Motor neuron (in vitro differentiated cells): ENCODE results near the gene SLC6A1. TPM values are rescaled to one million over a fixed set of nuclear protein-coding genes. Genes with fewer than 3 reads are reported as not detected.

Experiments used
- ATAC-seq, 8 experiments: fragments of 200-7000 bp; cut with Tn5 transposase; replicated peaks in 6 of 8; 2 replicates each; pipeline ENCODE4 v1.8.0; 2021; ENCODE audit warnings: mild to moderate bottlenecking in 8 of 8, moderate library complexity in 8 of 8
- H3K27ac ChIP-seq, 2 donors: fragments of 250-450 bp; sonication (Bioruptor Pico); 2 replicates each; pipeline ENCODE4 v1.9.0; 2021; ENCODE audit warnings: antibody characterized with exemption in 2 of 2, mild to moderate bottlenecking in 2 of 2, moderate library complexity in 1 of 2
- H3K4me1 ChIP-seq, 2 donors: fragments of 250-450 bp; sonication (Bioruptor Pico); replicated peaks in 1 of 2; 2 replicates each; pipeline ENCODE4 v1.6.1; 2021; ENCODE audit warnings: antibody characterized with exemption in 2 of 2, mild to moderate bottlenecking in 2 of 2, moderate library complexity in 1 of 2
- H3K4me3 ChIP-seq, 5 donors: fragments of 250-450 bp; sonication (Bioruptor Pico); 2 replicates each; pipeline ENCODE4 v1.9.0; 2021; ENCODE audit warnings: antibody characterized with exemption in 5 of 5, mild to moderate bottlenecking in 5 of 5, moderate library complexity in 4 of 5
- WGBS, 10 experiments: fragments of 450-650 bp; shearing (Covaris generic); methylation state at CpG; one replicate each; pipeline ENCODE4 v1.0.0; 2022; 5-methylcytosine and 5-hydroxymethylcytosine counted together
- in situ Hi-C, 9 experiments: fragments of 400-800 bp; cut with MboI; loops; one replicate each; pipeline ENCODE4 v1.15.0; 2021; ENCODE audit warnings: low sequenced_read_pairs in 9 of 9, low pct_unique_long_range_greater_than_20kb in 2 of 9; ENCODE audit not compliant: unreplicated experiment in 9 of 9
- total RNA-seq, 8 experiments: library from RNA; unstranded; fragments of 300-600 nt; gene quantifications; 2 replicates each; pipeline versions ENCODE4 v1.2.3 to v1.2.4, GENCODE V29; 2022

Gene SLC6A1
- total RNA-seq, 8 experiments from 2014 or later, result 0.50 to 80.6 (median 1.2) TPM

- Histone ChIP-seq H3K27ac (no peak overlapping the region), H3K4me1 (peaks cover 0 to 8% of the 10 kb centered on the region in 2 donors), H3K4me3 (no peak overlapping the region)
- 37 to 90% (median 62%) methylated on average over 1 to 6 of the region's 9 CpGs for WGBS, 10 experiments
- in situ Hi-C loops, result no loop called here
- peak in 1 of 8 experiments; percentile 57 for ATAC-seq
These were observed 4.4 kb upstream of the SLC6A1 start for GRCh38 chr3:10988001-10988665.

GRCh38 chr3:10988991-10989484, 3.5 kb upstream of the SLC6A1 start:
- no peak for ATAC-seq
- WGBS, 10 experiments, result 24 to 81% (median 64%) methylated on average over 1 to 6 of the region's 7 CpGs
- H3K4me3 ChIP-seq, result no peak overlapping the region
- in situ Hi-C loops, result no loop called here
- no peak overlapping the region for H3K27ac ChIP-seq
- peaks cover 0 to 8% of the 10 kb centered on the region in 2 donors for H3K4me1 ChIP-seq

GRCh38 chr3:10992943-10993728, 588 bp downstream of the SLC6A1 start:
- ATAC-seq, result peak in 1 of 8 experiments; percentile 8
- in situ Hi-C loops, result no loop called here
- no peak overlapping the region for H3K27ac ChIP-seq
- peak overlapping the region; percentile 34 to 51 (median 40) for H3K4me3 ChIP-seq
- H3K4me1 ChIP-seq, result peaks cover 0 to 10% of the 10 kb centered on the region in 2 donors
- 0 to 19% (median 1%) methylated on average over 1 to 9 of the region's 69 CpGs; no CpG with 5 or more reads in 4 of the 10 experiments for WGBS, 10 experiments

- Histone ChIP-seq H3K4me3 (peak overlapping the region in 3 of 5 donors; percentile 40 to 51 (median 41)), H3K27ac (no peak overlapping the region), H3K4me1 (peaks cover 0 to 5% of the 10 kb centered on the region in 2 donors)
- no peak for ATAC-seq
- WGBS, 10 experiments, result 0 to 9% methylated on average over 1 to 4 of the region's 9 CpGs; no CpG with 5 or more reads in 8 of the 10 experiments
- in situ Hi-C loops, result no loop called here
These were observed 1.1 kb downstream of the SLC6A1 start for GRCh38 chr3:10993729-10994065.

GRCh38 chr3:10994306-10994705, 1.8 kb downstream of the SLC6A1 start:
- Histone ChIP-seq H3K4me1 (peaks cover 0 to 5% of the 10 kb centered on the region in 2 donors), H3K4me3 (peak overlapping the region in 1 of 5 donors; percentile 51), H3K27ac (no peak overlapping the region)
- 0 to 20% (median 0%) methylated on average over 1 of the region's 3 CpGs; no CpG with 5 or more reads in 6 of the 10 experiments for WGBS, 10 experiments
- ATAC-seq, result peak in 1 of 8 experiments; percentile 26
- in situ Hi-C loops, result no loop called here

- no peak overlapping the region for H3K4me3 ChIP-seq
- no peak for ATAC-seq
- in situ Hi-C loops, result no loop called here
- 69 to 86% (median 83%) methylated on average over 1 to 5 of the region's 8 CpGs; no CpG with 5 or more reads in 7 of the 10 experiments for WGBS, 10 experiments
- H3K27ac ChIP-seq, result no peak overlapping the region
- peaks cover 4 to 13% of the 10 kb centered on the region in 2 donors for H3K4me1 ChIP-seq
These were observed 3.3 kb downstream of the SLC6A1 start for GRCh38 chr3:10995871-10996270.

- Histone ChIP-seq H3K4me1 (peaks cover 10 to 19% of the 10 kb centered on the region in 2 donors), H3K27ac (no peak overlapping the region), H3K4me3 (no peak overlapping the region)
- in situ Hi-C loops, result no loop called here
- ATAC-seq, result no peak
- 0 to 85% (median 63%) methylated on average over 1 to 4 of the region's 5 CpGs; no CpG with 5 or more reads in 2 of the 10 experiments for WGBS, 10 experiments
These were observed 3.9 kb downstream of the SLC6A1 start for GRCh38 chr3:10996345-10997013.

GRCh38 chr3:10997196-10997595, 4.6 kb downstream of the SLC6A1 start:
- in situ Hi-C loops, result no loop called here
- no peak for ATAC-seq
- no peak overlapping the region for H3K27ac ChIP-seq
- WGBS, 10 experiments, result 10 to 100% (median 75%) methylated on average over 1 to 3 of the region's 5 CpGs; no CpG with 5 or more reads in 4 of the 10 experiments
- peaks cover 10 to 25% of the 10 kb centered on the region in 2 donors for H3K4me1 ChIP-seq
- H3K4me3 ChIP-seq, result no peak overlapping the region

- in situ Hi-C loops, result no loop called here
- no peak overlapping the region for H3K4me3 ChIP-seq
- no peak for ATAC-seq
- H3K27ac ChIP-seq, result no peak overlapping the region
- peaks cover 10 to 30% of the 10 kb centered on the region in 2 donors for H3K4me1 ChIP-seq
These were observed 6.0 kb downstream of the SLC6A1 start for GRCh38 chr3:10998542-10998941.

- peaks cover 10 to 35% of the 10 kb centered on the region in 2 donors for H3K4me1 ChIP-seq
- no peak overlapping the region for H3K27ac ChIP-seq
- in situ Hi-C loops, result no loop called here
- WGBS, 10 experiments, result 16 to 90% (median 74%) methylated on average over 1 to 10 of the region's 15 CpGs; no CpG with 5 or more reads in 1 of the 10 experiments
- ATAC-seq, result peak in 3 of 8 experiments; percentile 41 to 81 (median 57)
- no peak overlapping the region for H3K4me3 ChIP-seq
These were observed 6.9 kb downstream of the SLC6A1 start for GRCh38 chr3:10999221-11000107.

GRCh38 chr3:11000528-11000927, 8.0 kb downstream of the SLC6A1 start:
- no peak for ATAC-seq
- peaks cover 10 to 38% of the 10 kb centered on the region in 2 donors for H3K4me1 ChIP-seq
- H3K4me3 ChIP-seq, result no peak overlapping the region

GRCh38 chr3:11001020-11001657, 8.6 kb downstream of the SLC6A1 start:
- Histone ChIP-seq H3K4me1 (peaks cover 10 to 38% of the 10 kb centered on the region in 2 donors), H3K4me3 (no peak overlapping the region), H3K27ac (no peak overlapping the region)
- 10 to 100% (median 40%) methylated on average over 2 to 10 of the region's 11 CpGs; no CpG with 5 or more reads in 2 of the 10 experiments for WGBS, 10 experiments
- in situ Hi-C loops, result no loop called here
- peak in 5 of 8 experiments; percentile 92 to 98 (median 98) for ATAC-seq

More at GRCh38 chr3:11000528-11000927, 8.0 kb downstream of the SLC6A1 start:
- in situ Hi-C loops, result no loop called here
- no peak overlapping the region for H3K27ac ChIP-seq
- WGBS, 10 experiments, result 0 to 90% (median 60%) methylated on average over 1 to 2 of the region's 2 CpGs; no CpG with 5 or more reads in 7 of the 10 experiments
